ENCODE measurements around the gene PPIP5K2. TPM values are rescaled to one million over a fixed set of nuclear protein-coding genes. Genes with fewer than 3 reads are reported as not detected.

PPIP5K2 gene
- total RNA-seq, 1 donor, result 104 TPM

GRCh38 chr5:103109277-103109676, 10.8 kb upstream of the PPIP5K2 start:
- DNase-seq (ENCODE audit: low read depth), result no peak
- no peak for TF ChIP-seq CTCF (IDR thresholded peaks at IDR 0.05; ENCODE audit: insufficient read depth, low read depth, low read length)
- H3K4me3 ChIP-seq (ENCODE audit: low read depth, low read length), result no peak overlapping the region

- H3K4me3 ChIP-seq (ENCODE audit: low read depth, low read length), result no peak overlapping the region
- DNase-seq (ENCODE audit: low read depth), result no peak
- TF ChIP-seq CTCF (IDR thresholded peaks at IDR 0.05; ENCODE audit: insufficient read depth, low read depth, low read length), result no peak
Observed at GRCh38 chr5:103110403-103110802, 9.7 kb upstream of the PPIP5K2 start.

GRCh38 chr5:103111468-103111867, 8.6 kb upstream of the PPIP5K2 start:
- no peak for TF ChIP-seq CTCF (IDR thresholded peaks at IDR 0.05; ENCODE audit: insufficient read depth, low read depth, low read length)

GRCh38 chr5:103112910-103113309, 7.2 kb upstream of the PPIP5K2 start:
- no peak for TF ChIP-seq CTCF (IDR thresholded peaks at IDR 0.05; ENCODE audit: insufficient read depth, low read depth, low read length)
- DNase-seq (ENCODE audit: low read depth), result no peak
- no peak overlapping the region for H3K4me3 ChIP-seq (ENCODE audit: low read depth, low read length)

More at GRCh38 chr5:103111468-103111867, 8.6 kb upstream of the PPIP5K2 start:
- DNase-seq (ENCODE audit: low read depth), result no peak
- H3K4me3 ChIP-seq (ENCODE audit: low read depth, low read length), result no peak overlapping the region

GRCh38 chr5:103114440-103114839, 5.7 kb upstream of the PPIP5K2 start:
- no peak overlapping the region for H3K4me3 ChIP-seq (ENCODE audit: low read depth, low read length)
- DNase-seq (ENCODE audit: low read depth), result no peak
- no peak for TF ChIP-seq CTCF (IDR thresholded peaks at IDR 0.05; ENCODE audit: insufficient read depth, low read depth, low read length)

GRCh38 chr5:103117471-103117991, 2.6 kb upstream of the PPIP5K2 start:
- no peak overlapping the region for H3K4me3 ChIP-seq (ENCODE audit: low read depth, low read length)
- no peak for DNase-seq (ENCODE audit: low read depth)
- no peak for TF ChIP-seq CTCF (IDR thresholded peaks at IDR 0.05; ENCODE audit: insufficient read depth, low read depth, low read length)

All from fibroblast of villous mesenchyme (primary cell).